Adrenal gland (tissue), 5 donors: Measurements from ENCODE around the gene INO80E.

ENCODE experiments used
- POLR2A ChIP-seq, 2 donors: fragments of 450-650 bp; IDR thresholded peaks; one replicate each; pipeline ENCODE4 v1.6.1; 2017; ENCODE audit warnings: antibody characterized with exemption in 2 of 2, mild to moderate bottlenecking in 2 of 2, moderate library complexity in 1 of 2
- TF ChIP-seq, protein P1 (sequence below), 6 experiments: fragments of 450-650 bp in 4 of 6; fragments of 200-600 bp in 2 of 6; sonication (generic) in 1 of 6; IDR thresholded peaks; 1 replicate in 5 of 6; 2 replicates in 1 of 6; pipeline versions ENCODE4 v1.5.1 to v1.8.0; 2016 to 2021; ENCODE audit warnings: antibody characterized with exemption in 6 of 6, mild to moderate bottlenecking in 2 of 6, moderate library complexity in 1 of 6
- donor health status: DM: no; HTN: no; CAD: no.

DNA sequence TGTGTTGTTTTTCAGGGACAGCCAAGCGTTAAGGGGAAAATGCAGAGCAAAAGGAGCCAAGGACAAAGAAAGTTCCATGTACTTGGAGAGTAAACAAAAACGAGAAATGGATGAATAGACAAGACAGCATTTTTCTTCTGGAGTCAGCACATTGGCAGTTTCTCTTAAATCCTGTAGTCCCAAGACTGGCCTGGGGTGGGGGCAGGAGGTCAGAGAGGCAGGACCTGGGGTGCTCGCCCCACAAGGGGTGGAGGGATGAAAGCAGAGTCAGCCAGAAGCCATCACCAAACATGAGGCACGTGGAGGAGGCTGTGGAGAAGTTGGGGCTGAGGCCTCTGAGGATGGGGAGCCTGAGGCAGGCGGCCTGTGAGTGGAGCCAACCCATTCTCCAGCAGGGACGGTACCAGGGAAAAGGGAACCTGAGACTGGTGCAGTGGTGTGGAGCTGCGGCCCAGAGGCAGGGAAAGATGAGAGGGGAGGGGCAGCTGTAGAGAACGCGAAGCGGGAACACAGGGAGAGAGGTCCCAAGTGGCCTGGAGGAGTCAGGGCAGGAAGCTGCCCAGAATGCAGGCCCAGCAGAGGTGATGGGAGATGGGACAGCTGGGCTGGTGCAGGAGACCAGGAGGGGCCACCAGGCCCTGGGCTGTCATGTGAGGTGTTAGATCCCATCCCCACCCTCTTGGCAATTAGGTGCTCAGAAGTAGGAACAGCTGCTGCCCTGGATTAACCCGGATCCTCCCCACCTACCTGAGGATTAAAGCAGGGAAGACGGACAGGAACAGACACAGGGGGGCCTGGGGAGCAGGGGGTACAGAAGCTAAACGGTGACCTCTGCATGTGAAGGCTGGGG, 31.8 kb downstream of the INO80E start:
- no peak for TF ChIP-seq POLR2A (IDR thresholded peaks at IDR 0.05)
- TF ChIP-seq, protein P1, sequence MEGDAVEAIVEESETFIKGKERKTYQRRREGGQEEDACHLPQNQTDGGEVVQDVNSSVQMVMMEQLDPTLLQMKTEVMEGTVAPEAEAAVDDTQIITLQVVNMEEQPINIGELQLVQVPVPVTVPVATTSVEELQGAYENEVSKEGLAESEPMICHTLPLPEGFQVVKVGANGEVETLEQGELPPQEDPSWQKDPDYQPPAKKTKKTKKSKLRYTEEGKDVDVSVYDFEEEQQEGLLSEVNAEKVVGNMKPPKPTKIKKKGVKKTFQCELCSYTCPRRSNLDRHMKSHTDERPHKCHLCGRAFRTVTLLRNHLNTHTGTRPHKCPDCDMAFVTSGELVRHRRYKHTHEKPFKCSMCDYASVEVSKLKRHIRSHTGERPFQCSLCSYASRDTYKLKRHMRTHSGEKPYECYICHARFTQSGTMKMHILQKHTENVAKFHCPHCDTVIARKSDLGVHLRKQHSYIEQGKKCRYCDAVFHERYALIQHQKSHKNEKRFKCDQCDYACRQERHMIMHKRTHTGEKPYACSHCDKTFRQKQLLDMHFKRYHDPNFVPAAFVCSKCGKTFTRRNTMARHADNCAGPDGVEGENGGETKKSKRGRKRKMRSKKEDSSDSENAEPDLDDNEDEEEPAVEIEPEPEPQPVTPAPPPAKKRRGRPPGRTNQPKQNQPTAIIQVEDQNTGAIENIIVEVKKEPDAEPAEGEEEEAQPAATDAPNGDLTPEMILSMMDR (IDR thresholded peaks at IDR 0.05): no peak
